SK-N-MC (cell line): ENCODE results near the gene BATF2.

Source experiments
- DNase-seq: peaks from one replicate; pipeline ENCODE4 v3.0.0-alpha.2; 2011; ENCODE audit warnings: low read depth, low spot score
- H3K27ac ChIP-seq: fragments of 200-600 bp; sonication (generic); 2 replicates; pipeline ENCODE4 v1.5.1; 2016; ENCODE audit warnings: mixed run types
- H3K36me3 ChIP-seq: fragments of 200-600 bp; sonication (generic); 2 replicates; pipeline ENCODE4 v1.6.1; 2017; ENCODE audit warnings: antibody characterized with exemption, low read length, mixed read lengths; ENCODE audit not compliant: insufficient read depth
- H3K4me3 ChIP-seq: fragments of 200-600 bp; sonication (generic); 2 replicates; pipeline ENCODE4 v1.5.1; 2016
- H3K9ac ChIP-seq: fragments of 200-600 bp; sonication (generic); 2 replicates; pipeline ENCODE4 v1.8.0; 2017; ENCODE audit warnings: mixed run types, mixed read lengths; ENCODE audit not compliant: insufficient read length
- H3K9me3 ChIP-seq: fragments of 200-600 bp; sonication (generic); 2 replicates; pipeline ENCODE4 v1.6.1; 2017; ENCODE audit warnings: low read depth, mild to moderate bottlenecking, antibody characterized with exemption, low read length, moderate library complexity, mixed read lengths
- EZH2 ChIP-seq: fragments of 200-600 bp; sonication (generic); IDR thresholded peaks from one replicate; pipeline ENCODE4 v1.6.1; 2017; ENCODE audit warnings: antibody characterized with exemption
- FOXP2 ChIP-seq: optimal IDR thresholded peaks from 2 replicates; pipeline ENCODE3; 2011; ENCODE audit warnings: mild to moderate bottlenecking, moderate library complexity; ENCODE audit not compliant: insufficient read depth; ENCODE audit errors: extremely low read length, control extremely low read depth
- POLR2AphosphoS5 ChIP-seq: IDR thresholded peaks from 2 replicates; pipeline ENCODE4 v1.6.1; 2012; ENCODE audit warnings: mild to moderate bottlenecking, low read depth, low read length, borderline replicate concordance

BATF2 gene

GRCh38 chr11:65003282-65003681 lies 6.5 kb upstream of the BATF2 start:
- no peaks in the 10 kb centered on the region for H3K36me3 ChIP-seq

GRCh38 chr11:65002706-65003105 lies 5.9 kb upstream of the BATF2 start:
- no peak overlapping the region for H3K9ac ChIP-seq
- H3K9me3 ChIP-seq: no peaks in the 10 kb centered on the region
- no peaks in the 10 kb centered on the region for H3K36me3 ChIP-seq
- TF ChIP-seq FOXP2 (no peak), EZH2 (no peak), POLR2AphosphoS5 (no peak)
- H3K27ac ChIP-seq: no peak overlapping the region
- no peak for DNase-seq
- H3K4me3 ChIP-seq: no peak overlapping the region

More at GRCh38 chr11:65003282-65003681, 6.5 kb upstream of the BATF2 start:
- Histone ChIP-seq H3K9me3 (no peaks in the 10 kb centered on the region), H3K27ac (no peak overlapping the region), H3K4me3 (no peak overlapping the region), H3K9ac (no peak overlapping the region)
- no peak for DNase-seq
- no peak for TF ChIP-seq EZH2
- no peak for TF ChIP-seq POLR2AphosphoS5
- no peak for TF ChIP-seq FOXP2

GRCh38 chr11:64999478-64999877 lies 2.7 kb upstream of the BATF2 start:
- H3K9ac ChIP-seq: no peak overlapping the region
- no peaks in the 10 kb centered on the region for H3K36me3 ChIP-seq
- TF ChIP-seq POLR2AphosphoS5: no peak
- no peak for TF ChIP-seq EZH2
- TF ChIP-seq FOXP2: no peak
- no peaks in the 10 kb centered on the region for H3K9me3 ChIP-seq
- DNase-seq: no peak
- no peak overlapping the region for H3K27ac ChIP-seq
- no peak overlapping the region for H3K4me3 ChIP-seq

GRCh38 chr11:64998690-64999431 lies 2.1 kb upstream of the BATF2 start:
- DNase-seq: no peak
- Histone ChIP-seq H3K4me3 (no peak overlapping the region), H3K36me3 (no peaks in the 10 kb centered on the region), H3K27ac (no peak overlapping the region), H3K9ac (no peak overlapping the region), H3K9me3 (no peaks in the 10 kb centered on the region)
- TF ChIP-seq EZH2 (no peak), FOXP2 (no peak), POLR2AphosphoS5 (no peak)

- no peak for TF ChIP-seq POLR2AphosphoS5
- no peak for TF ChIP-seq FOXP2
- TF ChIP-seq EZH2: no peak
- no peak overlapping the region for H3K4me3 ChIP-seq
- no peaks in the 10 kb centered on the region for H3K9me3 ChIP-seq
- DNase-seq: no peak
- H3K27ac ChIP-seq: no peak overlapping the region
- no peak overlapping the region for H3K9ac ChIP-seq
- H3K36me3 ChIP-seq: no peaks in the 10 kb centered on the region
These were observed 1.4 kb upstream of the BATF2 start for GRCh38 chr11:64998141-64998540.

- no peaks in the 10 kb centered on the region for H3K9me3 ChIP-seq
- no peak overlapping the region for H3K4me3 ChIP-seq
- no peak for DNase-seq
- TF ChIP-seq EZH2: no peak
- no peak for TF ChIP-seq POLR2AphosphoS5
- no peak for TF ChIP-seq FOXP2
- no peak overlapping the region for H3K9ac ChIP-seq
- H3K36me3 ChIP-seq: no peaks in the 10 kb centered on the region
- H3K27ac ChIP-seq: no peak overlapping the region
These were observed 453 bp downstream of the BATF2 start for GRCh38 chr11:64996327-64996709.

GRCh38 chr11:64994318-64994717 lies 2.5 kb downstream of the BATF2 start:
- H3K9me3 ChIP-seq: no peaks in the 10 kb centered on the region
- H3K4me3 ChIP-seq: no peak overlapping the region
- DNase-seq: no peak
- no peak overlapping the region for H3K9ac ChIP-seq
- TF ChIP-seq EZH2 (no peak), FOXP2 (no peak), POLR2AphosphoS5 (no peak)
- no peaks in the 10 kb centered on the region for H3K36me3 ChIP-seq
- no peak overlapping the region for H3K27ac ChIP-seq

- TF ChIP-seq EZH2 (no peak), FOXP2 (no peak), POLR2AphosphoS5 (no peak)
- H3K36me3 ChIP-seq: no peaks in the 10 kb centered on the region
- no peak overlapping the region for H3K9ac ChIP-seq
- no peaks in the 10 kb centered on the region for H3K9me3 ChIP-seq
- no peak overlapping the region for H3K27ac ChIP-seq
- DNase-seq: no peak
- no peak overlapping the region for H3K4me3 ChIP-seq
These were observed 6.4 kb downstream of the BATF2 start for GRCh38 chr11:64990222-64990923.

- Histone ChIP-seq H3K9me3 (no peaks in the 10 kb centered on the region), H3K36me3 (no peaks in the 10 kb centered on the region)
These were observed 7.4 kb downstream of the BATF2 start for GRCh38 chr11:64989416-64989815.

More at GRCh38 chr11:64989416-64989815, 7.4 kb downstream of the BATF2 start:
- no peak overlapping the region for H3K4me3 ChIP-seq
- no peak for TF ChIP-seq FOXP2
- no peak for TF ChIP-seq POLR2AphosphoS5
- no peak for TF ChIP-seq EZH2
- no peak for DNase-seq
- no peak overlapping the region for H3K9ac ChIP-seq
- H3K27ac ChIP-seq: no peak overlapping the region
